Thoracic aorta (tissue), 2 donors: ENCODE measurements around the gene PDGFRA. TPM values are rescaled to one million over a fixed set of nuclear protein-coding genes. Genes with fewer than 3 reads are reported as not detected.

ENCODE experiments used
- ATAC-seq: fragments of 150-250 bp; one replicate; pipeline ENCODE4 v1.8.0; 2017; ENCODE audit warnings: low read depth; ENCODE audit not compliant: insufficient number of reproducible peaks, low FRiP score
- DNase-seq: peaks from one replicate; pipeline ENCODE4 v3.0.0-alpha.2; 2020; ENCODE audit warnings: low spot score
- H3K27ac ChIP-seq, 2 donors: fragments of 200-600 bp; sonication (generic); 1 replicate in 1 of 2; 2 replicates in 1 of 2; pipeline ENCODE4 v1.5.1; 2016; ENCODE audit warnings: mild to moderate bottlenecking in 2 of 2, moderate library complexity in 2 of 2
- H3K27me3 ChIP-seq: fragments of 200-600 bp; sonication (generic); replicated peaks from 2 replicates; pipeline ENCODE4 v1.6.0; 2016; ENCODE audit warnings: mild to moderate bottlenecking; ENCODE audit not compliant: insufficient read depth
- H3K36me3 ChIP-seq: fragments of 200-600 bp; sonication (generic); one replicate; pipeline ENCODE4 v1.5.1; 2016
- H3K4me1 ChIP-seq, 2 donors: fragments of 200-600 bp; sonication (generic); 1 replicate in 1 of 2; 2 replicates in 1 of 2; pipeline versions ENCODE4 v1.5.1 to v1.6.0; 2016; ENCODE audit warnings: low read depth in 2 of 2, mild to moderate bottlenecking in 1 of 2; ENCODE audit not compliant: control insufficient read depth in 1 of 2
- H3K4me3 ChIP-seq: fragments of 200-600 bp; sonication (generic); 2 replicates; pipeline ENCODE4 v1.5.1; 2016; ENCODE audit warnings: mild to moderate bottlenecking
- H3K9me3 ChIP-seq: fragments of 200-600 bp; sonication (generic); 2 replicates; pipeline ENCODE4 v1.5.1; 2016
- CTCF ChIP-seq: fragments of 200-600 bp; sonication (generic); IDR thresholded peaks from one replicate; pipeline ENCODE4 v1.5.1; 2019; ENCODE audit warnings: antibody characterized with exemption
- total RNA-seq, 2 donors: library from RNA; depleted of rRNA; stranded (reverse); fragments of >200 nt; gene quantifications; one replicate each; pipeline versions ENCODE4 v1.1.0 to v1.2.3, GENCODE V29; 2016

Gene PDGFRA
- total RNA-seq, 2 donors from 2014 or later, result 133 to 268 TPM

GRCh38 chr4:54268151-54268550, 39.1 kb downstream of the PDGFRA start:
- TF ChIP-seq CTCF, result no peak
- Histone ChIP-seq H3K27me3 (no peaks in the 10 kb centered on the region), H3K36me3 (peaks cover 28% of the 10 kb centered on the region), H3K27ac (peak overlapping the region in 1 of 2 donors; percentile 16), H3K4me1 (no peaks in the 10 kb centered on the region), H3K4me3 (no peak overlapping the region), H3K9me3 (no peaks in the 10 kb centered on the region)
- no peak for DNase-seq
- ATAC-seq, result no peak

DNA sequence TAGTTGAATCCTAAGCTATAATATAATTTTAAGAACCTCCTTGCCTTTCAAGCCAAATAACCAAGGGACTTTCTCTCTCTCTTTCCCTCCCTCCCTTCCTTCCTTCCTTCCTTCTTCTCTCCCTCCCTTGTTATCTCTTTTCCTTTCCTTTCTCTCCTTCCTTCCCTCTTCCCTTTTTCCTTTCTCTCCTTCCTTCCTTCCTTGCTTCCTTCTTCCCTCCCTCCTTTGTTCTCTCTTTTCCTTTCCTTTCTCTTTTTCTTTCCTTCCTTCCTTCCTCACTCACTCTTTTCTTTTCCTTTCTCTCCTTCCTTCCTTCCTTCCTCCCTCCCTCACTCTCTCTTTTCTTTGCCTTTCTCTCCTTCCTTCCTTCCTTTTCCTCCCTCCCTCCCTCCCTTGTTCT, 42.4 kb downstream of the PDGFRA start:
- no peak for ATAC-seq
- Histone ChIP-seq H3K36me3 (peaks cover 33% of the 10 kb centered on the region), H3K27ac (no peak overlapping the region)

DNA sequence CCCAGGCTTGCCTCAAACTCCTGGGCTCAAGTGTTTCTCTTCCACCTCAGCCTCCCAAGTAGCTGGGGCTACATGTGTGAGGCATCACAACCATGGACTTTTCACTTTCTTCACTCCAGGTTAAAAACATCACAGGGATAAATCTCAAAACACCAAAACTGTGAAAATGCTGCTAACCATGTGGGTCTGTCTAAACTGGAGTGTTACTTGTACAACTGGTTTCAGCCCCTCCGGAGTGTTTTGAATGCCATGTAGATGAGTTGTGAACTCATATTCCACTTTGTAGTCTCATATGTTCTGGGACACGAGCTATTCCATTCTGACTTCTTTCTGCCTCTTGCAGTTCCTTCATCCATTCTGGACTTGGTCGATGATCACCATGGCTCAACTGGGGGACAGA, 43.0 kb downstream of the PDGFRA start:
- Histone ChIP-seq H3K27me3 (no peaks in the 10 kb centered on the region), H3K27ac (no peak overlapping the region), H3K9me3 (no peaks in the 10 kb centered on the region), H3K4me1 (peaks cover 26 to 37% of the 10 kb centered on the region in 2 donors), H3K4me3 (no peak overlapping the region), H3K36me3 (peaks cover 33% of the 10 kb centered on the region)
- ATAC-seq (no peak), DNase-seq (no peak)
- no peak for TF ChIP-seq CTCF

More for the DNA sequence above, 42.4 kb downstream of the PDGFRA start:
- H3K9me3 ChIP-seq, result no peaks in the 10 kb centered on the region
- H3K4me3 ChIP-seq, result no peak overlapping the region
- no peaks in the 10 kb centered on the region for H3K27me3 ChIP-seq
- H3K4me1 ChIP-seq, result peaks cover 20 to 31% of the 10 kb centered on the region in 2 donors
- TF ChIP-seq CTCF, result no peak
- no peak for DNase-seq

- peaks cover 33 to 56% of the 10 kb centered on the region in 2 donors for H3K4me1 ChIP-seq
- H3K27me3 ChIP-seq, result no peaks in the 10 kb centered on the region
- no peak for DNase-seq
- peak overlapping the region in 1 of 2 donors; percentile 71 for H3K27ac ChIP-seq
- no peak overlapping the region for H3K4me3 ChIP-seq
- no peaks in the 10 kb centered on the region for H3K9me3 ChIP-seq
- TF ChIP-seq CTCF, result no peak
- ATAC-seq, result no peak
- peaks cover 38% of the 10 kb centered on the region for H3K36me3 ChIP-seq
These were observed 45.2 kb downstream of the PDGFRA start for GRCh38 chr4:54274264-54274663.

GRCh38 chr4:54274795-54275665, 45.9 kb downstream of the PDGFRA start:
- H3K36me3 ChIP-seq, result peaks cover 38% of the 10 kb centered on the region
- DNase-seq, result no peak
- no peak for ATAC-seq
- no peaks in the 10 kb centered on the region for H3K9me3 ChIP-seq
- H3K27me3 ChIP-seq, result no peaks in the 10 kb centered on the region
- no peak overlapping the region for H3K4me3 ChIP-seq
- H3K4me1 ChIP-seq, result peaks cover 33 to 60% of the 10 kb centered on the region in 2 donors
- no peak for TF ChIP-seq CTCF
- H3K27ac ChIP-seq, result peak overlapping the region; percentile 70 to 71
